22Rv1 (cell line): Measurements from ENCODE around the gene TNRC18.

Experiments
- CTCF ChIP-seq: fragments of 450-650 bp; IDR thresholded peaks from 2 replicates; pipeline ENCODE4 v1.5.1; 2017; ENCODE audit warnings: mild to moderate bottlenecking
- ZFX ChIP-seq: fragments of 450-650 bp; IDR thresholded peaks from 2 replicates; pipeline ENCODE4 v1.6.1; 2017; ENCODE audit warnings: antibody characterized with exemption, borderline replicate concordance

- TF ChIP-seq CTCF (no peak), ZFX (no peak)
Observed at GRCh38 chr7:5320391-5320790, 103.2 kb downstream of the TNRC18 start.
